GM18508 (cell line): ENCODE measurements around the gene FBXL16.

Source experiments
- ATAC-seq: cut with Tn5 transposase; IDR thresholded peaks from one replicate; pipeline ENCODE4 v1.9.1; 2021; ENCODE audit warnings: moderate number of reproducible peaks; ENCODE audit not compliant: insufficient read depth, unreplicated experiment

FBXL16 gene

GRCh38 chr16:711548-712320 lies 6.1 kb upstream of the FBXL16 start:
- no peak for ATAC-seq

GRCh38 chr16:711084-711483 lies 5.5 kb upstream of the FBXL16 start:
- ATAC-seq: no peak

- no peak for ATAC-seq
These were observed 5.0 kb upstream of the FBXL16 start for GRCh38 chr16:710500-711075.

- no peak for ATAC-seq
These were observed 4.2 kb upstream of the FBXL16 start for GRCh38 chr16:709566-710499.

GRCh38 chr16:708959-709358 lies 3.4 kb upstream of the FBXL16 start:
- ATAC-seq: no peak

- ATAC-seq: no peak
These were observed 2.4 kb upstream of the FBXL16 start for GRCh38 chr16:708019-708418.

- no peak for ATAC-seq
These were observed 1.5 kb upstream of the FBXL16 start for GRCh38 chr16:707062-707538.

GRCh38 chr16:706189-707061 lies 824 bp upstream of the FBXL16 start:
- ATAC-seq: no peak

- no peak for ATAC-seq
These were observed 835 bp downstream of the FBXL16 start for GRCh38 chr16:704552-705380.

- no peak for ATAC-seq
These were observed 1.6 kb downstream of the FBXL16 start for GRCh38 chr16:704047-704446.

GRCh38 chr16:703406-703805 lies 2.2 kb downstream of the FBXL16 start:
- ATAC-seq: no peak

GRCh38 chr16:702341-702740 lies 3.3 kb downstream of the FBXL16 start:
- ATAC-seq: no peak

- no peak for ATAC-seq
These were observed 4.7 kb downstream of the FBXL16 start for GRCh38 chr16:700684-701584.

GRCh38 chr16:698911-699671 lies 6.5 kb downstream of the FBXL16 start:
- no peak for ATAC-seq

- ATAC-seq: no peak
These were observed 10.1 kb downstream of the FBXL16 start for GRCh38 chr16:695355-696089.

GRCh38 chr16:694863-695354 lies 10.7 kb downstream of the FBXL16 start:
- no peak for ATAC-seq
